NK-92 (cell line): ENCODE measurements around the gene PARD3.

Source experiments
- DNase-seq: peaks from one replicate; lab custom pipeline; 2025; ENCODE audit not compliant: unreplicated experiment; lab: John Stamatoyannopoulos, UW

Gene PARD3

GRCh38 chr10:34178196-34178595 lies 636.9 kb downstream of the PARD3 start:
- no peak for DNase-seq

DNA sequence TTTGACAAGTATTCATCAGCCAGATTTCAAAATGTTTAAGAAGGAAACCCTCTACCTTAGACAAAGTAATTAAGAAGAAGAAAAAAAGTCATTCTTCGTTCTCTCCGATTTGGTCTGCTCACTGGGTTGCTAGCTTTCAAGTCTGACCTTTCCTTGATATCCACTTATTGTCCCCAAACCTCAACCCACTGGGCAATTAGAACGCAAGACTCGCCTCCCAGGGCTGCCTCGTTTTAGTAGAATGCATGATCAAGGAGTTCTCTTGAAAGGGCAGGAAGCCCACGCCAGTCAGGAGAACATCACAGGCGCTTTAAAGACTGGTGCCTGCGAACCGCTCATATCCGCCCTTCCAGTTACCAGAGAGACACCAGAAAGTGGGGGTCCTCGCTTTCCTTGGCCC lies 637.7 kb downstream of the PARD3 start:
- DNase-seq = no peak

GRCh38 chr10:34176351-34176750 lies 638.7 kb downstream of the PARD3 start:
- no peak for DNase-seq

DNA sequence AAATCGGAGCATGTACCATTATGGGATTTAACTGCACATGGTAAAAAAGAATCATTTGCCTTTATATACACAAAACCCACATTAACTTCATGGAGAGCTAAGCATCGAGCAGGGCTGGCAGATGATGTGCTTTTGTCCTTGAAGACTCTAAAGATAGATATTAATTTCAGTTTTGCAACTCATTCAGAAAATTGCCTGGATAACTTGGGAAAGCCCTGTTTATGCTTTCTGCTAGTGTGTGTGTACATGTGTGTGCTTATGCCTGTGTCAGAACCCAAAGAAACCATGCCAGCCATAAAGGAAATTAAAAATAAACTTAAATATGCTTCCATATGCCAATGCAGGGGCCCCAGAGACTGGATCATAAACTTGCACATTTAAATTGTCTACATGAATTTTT lies 640.0 kb downstream of the PARD3 start:
- no peak for DNase-seq

GRCh38 chr10:34172936-34173533 lies 642.1 kb downstream of the PARD3 start:
- no peak for DNase-seq

DNA sequence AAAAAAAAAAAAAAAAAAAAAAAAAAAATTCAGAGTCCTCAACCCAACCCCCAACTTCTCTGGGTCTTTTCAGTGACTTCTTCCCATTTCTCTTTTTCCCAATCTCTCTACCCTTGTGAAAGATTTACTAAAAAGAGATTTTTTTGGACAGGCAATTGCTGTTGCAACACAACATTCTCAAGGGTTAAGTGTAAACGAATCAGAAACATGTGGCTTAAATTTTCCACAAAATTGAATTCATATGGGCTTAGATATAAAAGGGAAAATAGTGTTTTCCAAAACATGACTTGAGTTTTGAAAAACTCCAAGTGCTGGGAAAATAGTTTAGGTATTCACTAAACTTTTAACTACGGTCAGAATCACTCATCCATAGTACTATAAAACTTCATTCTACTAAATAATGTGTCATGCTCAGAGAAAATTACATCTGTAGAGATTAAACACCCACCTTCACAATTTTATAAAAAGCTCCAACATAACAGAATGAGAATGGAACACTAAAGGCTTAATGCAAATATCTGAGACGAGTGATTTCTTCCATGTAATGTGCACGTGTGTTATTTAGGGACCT lies 643.1 kb downstream of the PARD3 start:
- DNase-seq = no peak

DNA sequence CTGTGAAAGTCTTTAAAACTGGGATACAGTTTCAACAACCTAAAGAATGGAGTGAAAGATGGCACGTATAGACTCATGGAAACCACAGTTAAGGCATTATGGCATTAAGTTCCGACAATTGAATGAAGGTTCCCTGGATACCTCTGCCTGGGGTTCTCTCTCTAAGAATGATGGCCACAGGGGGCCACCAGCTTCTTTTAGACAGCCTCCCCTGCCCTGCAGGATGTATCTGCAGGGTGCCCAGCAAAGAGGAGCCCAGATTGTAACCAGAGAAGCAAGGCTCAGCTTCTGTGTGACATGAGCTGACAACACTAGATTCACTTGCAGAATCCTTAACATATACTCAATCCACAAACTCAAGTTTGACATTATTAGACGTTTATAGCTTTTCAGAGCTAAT lies 645.4 kb downstream of the PARD3 start:
- no peak for DNase-seq

- no peak for DNase-seq
These were observed 646.0 kb downstream of the PARD3 start for GRCh38 chr10:34169131-34169530.

DNA sequence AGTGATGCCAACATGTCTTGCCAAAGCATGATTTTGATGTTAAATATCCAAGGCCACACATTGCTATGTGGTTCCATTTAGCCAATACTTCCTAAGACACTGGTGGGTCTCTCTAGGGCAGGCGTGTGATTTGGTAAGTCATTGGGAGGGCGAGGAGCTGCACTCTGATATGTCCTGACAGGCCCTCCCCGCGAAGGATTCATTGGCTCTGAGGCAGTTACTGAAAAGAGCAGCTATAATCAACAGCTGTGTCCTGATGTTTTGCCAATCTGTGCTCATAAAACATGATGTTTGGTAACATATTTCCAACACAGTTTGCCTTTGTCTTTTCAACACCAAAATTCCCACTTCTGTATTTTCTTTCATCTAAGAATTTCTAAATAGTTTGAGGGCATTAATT lies 646.7 kb downstream of the PARD3 start:
- no peak for DNase-seq

DNA sequence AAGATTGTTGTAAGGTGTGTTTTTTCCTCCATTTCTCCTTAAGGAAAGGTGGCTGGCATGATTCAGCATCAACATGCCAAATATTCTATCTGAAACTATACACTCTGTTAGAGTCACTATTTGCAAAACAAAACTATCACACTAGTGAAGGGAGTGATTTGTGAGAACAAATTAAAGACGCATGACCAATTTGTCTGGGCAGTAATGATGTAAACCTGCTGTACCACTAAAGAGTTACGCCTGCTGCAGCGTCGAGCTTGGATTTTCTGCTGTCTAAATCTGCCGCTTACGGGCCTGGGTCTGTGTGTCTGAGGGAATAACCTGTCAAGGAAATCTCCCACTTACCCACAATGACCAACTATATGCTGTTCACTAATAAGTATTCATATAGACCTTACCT lies 648.3 kb downstream of the PARD3 start:
- DNase-seq = no peak

GRCh38 chr10:34166354-34166753 lies 648.7 kb downstream of the PARD3 start:
- no peak for DNase-seq

GRCh38 chr10:34164029-34164428 lies 651.1 kb downstream of the PARD3 start:
- DNase-seq = no peak

DNA sequence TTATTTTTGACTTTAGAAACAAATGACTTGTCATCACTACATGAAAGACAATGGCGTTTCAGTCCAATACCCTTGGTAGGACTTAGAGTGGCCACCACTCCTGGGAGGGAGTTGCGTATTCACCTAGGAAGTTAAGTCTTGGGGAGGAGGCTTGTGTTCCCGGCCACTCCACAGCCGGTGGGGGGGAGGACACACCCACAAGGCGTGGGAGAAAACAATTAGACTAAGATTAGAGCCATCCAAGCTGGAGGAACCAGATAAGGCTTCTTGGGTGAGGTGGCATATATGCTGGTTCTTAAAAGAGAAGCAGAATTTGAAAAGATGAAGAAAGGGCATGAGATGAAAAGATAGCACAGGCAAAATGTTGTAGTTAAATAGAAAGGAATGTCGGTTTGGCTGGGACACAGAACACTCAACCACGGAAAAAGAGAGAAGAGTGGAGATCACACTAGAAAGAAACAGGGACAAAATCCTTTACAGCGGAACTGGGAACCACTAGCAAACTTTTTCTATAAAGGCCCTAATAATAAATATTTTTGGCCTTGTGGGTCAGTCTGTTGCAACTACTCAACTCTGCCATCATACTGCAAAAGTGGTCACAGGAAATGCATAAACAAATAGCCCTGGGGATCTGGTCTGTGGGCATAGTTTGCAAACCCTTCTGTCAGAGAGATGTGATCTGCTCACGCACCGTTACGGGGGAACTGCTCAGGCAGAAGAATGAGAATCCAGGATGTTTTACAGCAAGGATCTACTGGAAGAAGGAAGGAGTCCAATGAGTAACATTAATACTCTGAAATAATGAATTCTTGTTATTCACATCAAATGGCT lies 651.8 kb downstream of the PARD3 start:
- no peak for DNase-seq

- DNase-seq = no peak
These were observed 653.2 kb downstream of the PARD3 start for GRCh38 chr10:34161777-34162370.

- DNase-seq = no peak
These were observed 654.5 kb downstream of the PARD3 start for GRCh38 chr10:34160595-34160994.

- DNase-seq = no peak
These were observed 657.6 kb downstream of the PARD3 start for GRCh38 chr10:34157501-34157900.

GRCh38 chr10:34156781-34157425 lies 658.2 kb downstream of the PARD3 start:
- no peak for DNase-seq

- DNase-seq = no peak
These were observed 659.3 kb downstream of the PARD3 start for GRCh38 chr10:34155812-34156211.

- DNase-seq = no peak
These were observed 660.7 kb downstream of the PARD3 start for GRCh38 chr10:34154383-34154900.

GRCh38 chr10:34153663-34154382 lies 661.3 kb downstream of the PARD3 start:
- no peak for DNase-seq

DNA sequence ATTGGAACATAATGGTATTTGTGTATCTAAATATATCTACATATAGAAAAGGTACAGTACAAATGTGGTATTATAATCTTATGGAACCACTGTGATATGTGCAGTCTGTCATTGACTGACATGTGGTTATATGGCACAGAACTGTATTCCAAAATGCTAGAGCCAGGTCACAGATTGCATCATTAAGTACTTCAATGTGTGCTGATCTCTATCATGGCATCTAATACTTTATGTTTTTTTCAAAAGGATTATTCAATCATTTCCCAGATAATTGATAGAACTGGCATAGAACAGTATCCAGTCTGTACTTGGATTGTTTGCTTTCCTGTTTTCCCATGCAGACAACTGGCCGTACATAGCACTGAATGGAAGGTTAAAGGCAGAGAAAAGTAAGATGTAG lies 662.7 kb downstream of the PARD3 start:
- no peak for DNase-seq
